ENCODE results near the gene RXFP2.

RXFP2 gene

DNA sequence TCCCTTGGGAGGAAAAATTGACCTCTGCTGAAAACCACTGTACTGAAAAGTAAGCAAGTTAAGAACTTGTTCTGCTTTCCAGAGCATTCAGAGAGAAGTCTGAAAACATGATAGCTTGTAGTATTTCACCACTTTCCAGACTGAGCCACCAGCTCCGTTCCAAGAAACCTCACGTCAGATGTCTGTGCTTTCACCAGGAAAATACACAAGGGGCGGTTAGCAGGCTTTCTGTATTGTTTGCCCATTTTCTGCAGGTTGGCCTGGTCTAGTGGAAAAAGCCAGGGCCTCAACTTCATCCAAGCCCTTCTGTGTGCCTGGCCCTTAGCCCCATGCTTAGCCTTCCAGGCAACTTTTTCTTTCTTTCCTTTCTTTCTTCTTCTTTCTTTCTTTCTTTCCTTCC lies 36.4 kb downstream of the RXFP2 start:
- Histone ChIP-seq H3K4me3 (ENCODE audit: low read length) (no peak overlapping the region), H3K36me3 (replicated peaks; ENCODE audit: insufficient read depth, low read length) (no peaks in the 10 kb centered on the region), H3K79me2 (ENCODE audit: low read length) (no peaks in the 10 kb centered on the region), H3K9ac (ENCODE audit: low read length) (no peak overlapping the region), H4K20me1 (ENCODE audit: insufficient read depth, low read length) (no peaks in the 10 kb centered on the region), H2AFZ (ENCODE audit: low read length) (no peak overlapping the region), H3K4me1 (ENCODE audit: low read length) (no peaks in the 10 kb centered on the region), H3K27ac (ENCODE audit: low read length) (no peak overlapping the region), H3K9me2 (replicated peaks; ENCODE audit: insufficient read depth, low read length) (no peaks in the 10 kb centered on the region), H3F3A (ENCODE audit: insufficient read depth, low read length) (no peaks in the 10 kb centered on the region), H3K4me2 (ENCODE audit: low read depth, low read length) (no peak overlapping the region), H3K9me3 (replicated peaks; ENCODE audit: insufficient read depth, low read length) (no peaks in the 10 kb centered on the region), H3K27me3 (replicated peaks; ENCODE audit: insufficient read depth, low read length) (no peaks in the 10 kb centered on the region)
- TF ChIP-seq EZH2phosphoT487 (IDR thresholded peaks at IDR 0.05; ENCODE audit: low read length) (no peak), EZH2 (optimal IDR thresholded peaks at IDR 0.05; ENCODE audit: low read depth, low read length) (no peak)
- TF ChIP-seq, protein P1, sequence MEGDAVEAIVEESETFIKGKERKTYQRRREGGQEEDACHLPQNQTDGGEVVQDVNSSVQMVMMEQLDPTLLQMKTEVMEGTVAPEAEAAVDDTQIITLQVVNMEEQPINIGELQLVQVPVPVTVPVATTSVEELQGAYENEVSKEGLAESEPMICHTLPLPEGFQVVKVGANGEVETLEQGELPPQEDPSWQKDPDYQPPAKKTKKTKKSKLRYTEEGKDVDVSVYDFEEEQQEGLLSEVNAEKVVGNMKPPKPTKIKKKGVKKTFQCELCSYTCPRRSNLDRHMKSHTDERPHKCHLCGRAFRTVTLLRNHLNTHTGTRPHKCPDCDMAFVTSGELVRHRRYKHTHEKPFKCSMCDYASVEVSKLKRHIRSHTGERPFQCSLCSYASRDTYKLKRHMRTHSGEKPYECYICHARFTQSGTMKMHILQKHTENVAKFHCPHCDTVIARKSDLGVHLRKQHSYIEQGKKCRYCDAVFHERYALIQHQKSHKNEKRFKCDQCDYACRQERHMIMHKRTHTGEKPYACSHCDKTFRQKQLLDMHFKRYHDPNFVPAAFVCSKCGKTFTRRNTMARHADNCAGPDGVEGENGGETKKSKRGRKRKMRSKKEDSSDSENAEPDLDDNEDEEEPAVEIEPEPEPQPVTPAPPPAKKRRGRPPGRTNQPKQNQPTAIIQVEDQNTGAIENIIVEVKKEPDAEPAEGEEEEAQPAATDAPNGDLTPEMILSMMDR (IDR thresholded peaks at IDR 0.05; ENCODE audit: low read length): no peak
- no peak for DNase-seq

DNA sequence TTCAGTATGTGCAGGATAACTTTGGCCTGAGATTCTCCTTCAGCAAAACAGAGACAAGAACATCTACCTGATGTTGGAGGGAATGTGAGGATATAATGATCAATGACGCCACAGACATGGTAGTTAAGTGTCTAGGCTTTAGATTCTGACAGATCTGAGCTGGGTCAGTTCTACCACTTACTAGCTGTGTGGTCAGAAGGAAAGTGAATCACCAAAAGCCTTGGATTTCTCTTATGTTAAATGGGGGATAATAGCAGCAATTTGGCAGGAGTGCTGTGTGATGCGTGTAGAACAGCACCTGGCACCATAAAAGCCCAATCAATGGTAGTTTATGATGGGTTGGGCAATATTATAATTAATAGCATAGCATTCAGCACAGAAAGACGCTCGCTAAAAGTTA lies 41.7 kb downstream of the RXFP2 start:
- H3K9me2 ChIP-seq (replicated peaks; ENCODE audit: insufficient read depth, low read length): no peaks in the 10 kb centered on the region
- H2AFZ ChIP-seq (ENCODE audit: low read length): no peak overlapping the region
- no peak overlapping the region for H3K9ac ChIP-seq (ENCODE audit: low read length)
- H3K27ac ChIP-seq (ENCODE audit: low read length): no peak overlapping the region
- H3K79me2 ChIP-seq (ENCODE audit: low read length): no peaks in the 10 kb centered on the region
- no peaks in the 10 kb centered on the region for H3K27me3 ChIP-seq (replicated peaks; ENCODE audit: insufficient read depth, low read length)
- no peak for DNase-seq
- H3K4me2 ChIP-seq (ENCODE audit: low read depth, low read length): no peak overlapping the region
- H3K4me1 ChIP-seq (ENCODE audit: low read length): no peaks in the 10 kb centered on the region
- TF ChIP-seq EZH2phosphoT487 (IDR thresholded peaks at IDR 0.05; ENCODE audit: low read length): no peak
- TF ChIP-seq EZH2 (optimal IDR thresholded peaks at IDR 0.05; ENCODE audit: low read depth, low read length): no peak
- TF ChIP-seq, protein P1 (IDR thresholded peaks at IDR 0.05; ENCODE audit: low read length): no peak
- no peaks in the 10 kb centered on the region for H3K36me3 ChIP-seq (replicated peaks; ENCODE audit: insufficient read depth, low read length)
- no peak overlapping the region for H3K4me3 ChIP-seq (ENCODE audit: low read length)
- no peaks in the 10 kb centered on the region for H3F3A ChIP-seq (ENCODE audit: insufficient read depth, low read length)
- no peaks in the 10 kb centered on the region for H3K9me3 ChIP-seq (replicated peaks; ENCODE audit: insufficient read depth, low read length)
- H4K20me1 ChIP-seq (ENCODE audit: insufficient read depth, low read length): no peaks in the 10 kb centered on the region

GRCh38 chr13:31786011-31786410 lies 46.7 kb downstream of the RXFP2 start:
- no peak overlapping the region for H3K9ac ChIP-seq (ENCODE audit: low read length)
- no peaks in the 10 kb centered on the region for H3K79me2 ChIP-seq (ENCODE audit: low read length)
- H3F3A ChIP-seq (ENCODE audit: insufficient read depth, low read length): no peaks in the 10 kb centered on the region
- no peaks in the 10 kb centered on the region for H3K9me3 ChIP-seq (replicated peaks; ENCODE audit: insufficient read depth, low read length)
- no peak overlapping the region for H3K27ac ChIP-seq (ENCODE audit: low read length)
- TF ChIP-seq EZH2 (optimal IDR thresholded peaks at IDR 0.05; ENCODE audit: low read depth, low read length) (no peak), EZH2phosphoT487 (IDR thresholded peaks at IDR 0.05; ENCODE audit: low read length) (no peak)
- TF ChIP-seq, protein P1 (IDR thresholded peaks at IDR 0.05; ENCODE audit: low read length): no peak
- no peaks in the 10 kb centered on the region for H3K4me1 ChIP-seq (ENCODE audit: low read length)
- DNase-seq: no peak
- H3K4me3 ChIP-seq (ENCODE audit: low read length): no peak overlapping the region
- no peak overlapping the region for H2AFZ ChIP-seq (ENCODE audit: low read length)
- no peak overlapping the region for H3K4me2 ChIP-seq (ENCODE audit: low read depth, low read length)
- no peaks in the 10 kb centered on the region for H4K20me1 ChIP-seq (ENCODE audit: insufficient read depth, low read length)
- no peaks in the 10 kb centered on the region for H3K9me2 ChIP-seq (replicated peaks; ENCODE audit: insufficient read depth, low read length)
- H3K36me3 ChIP-seq (replicated peaks; ENCODE audit: insufficient read depth, low read length): no peaks in the 10 kb centered on the region
- no peaks in the 10 kb centered on the region for H3K27me3 ChIP-seq (replicated peaks; ENCODE audit: insufficient read depth, low read length)

Data from MM.1S (cell line).